GM23338 (cell line): ENCODE measurements around the gene DAND5. TPM values are rescaled to one million over a fixed set of nuclear protein-coding genes. Genes with fewer than 3 reads are reported as not detected.

ENCODE experiments used
- ATAC-seq: fragments of 200-7000 bp; cut with Tn5 transposase; 3 replicates; pipeline ENCODE4 v1.9.1; 2020
- DNase-seq: peaks from one replicate; pipeline ENCODE4 v3.0.0-alpha.2; 2015; ENCODE audit warnings: low spot score
- H2AFZ ChIP-seq: fragments of 200-600 bp; sonication (generic); 2 replicates; pipeline ENCODE4 v1.8.0; 2016; ENCODE audit warnings: antibody characterized with exemption, mild to moderate bottlenecking, moderate library complexity
- H3F3A ChIP-seq: fragments of 200-600 bp; sonication (generic); replicated peaks from 2 replicates; pipeline ENCODE4 v1.8.0; 2017; ENCODE audit warnings: antibody characterized with exemption, mixed run types, low read depth
- H3K27ac ChIP-seq: fragments of 200-600 bp; sonication (generic); 2 replicates; pipeline ENCODE4 v1.6.1; 2016; ENCODE audit warnings: low read depth
- H3K27me3 ChIP-seq: fragments of 200-600 bp; sonication (generic); 2 replicates; pipeline ENCODE4 v1.8.0; 2016; ENCODE audit warnings: mild to moderate bottlenecking, mixed run types, moderate library complexity; ENCODE audit not compliant: insufficient read depth
- H3K36me3 ChIP-seq: fragments of 200-600 bp; sonication (generic); 2 replicates; pipeline ENCODE4 v1.8.0; 2016; ENCODE audit warnings: mild to moderate bottlenecking; ENCODE audit not compliant: insufficient read depth
- H3K4me1 ChIP-seq: fragments of 200-600 bp; sonication (generic); 2 replicates; pipeline ENCODE4 v1.8.0; 2016; ENCODE audit warnings: mild to moderate bottlenecking, moderate library complexity; ENCODE audit not compliant: insufficient read depth
- H3K4me2 ChIP-seq: fragments of 200-600 bp; sonication (generic); 2 replicates; pipeline ENCODE4 v1.7.1; 2017; ENCODE audit warnings: mixed run types
- H3K4me3 ChIP-seq: fragments of 200-600 bp; sonication (generic); 2 replicates; pipeline ENCODE4 v1.6.1; 2016; ENCODE audit warnings: mixed run types
- H3K79me2 ChIP-seq: fragments of 200-600 bp; sonication (generic); replicated peaks from 2 replicates; pipeline ENCODE4 v1.8.0; 2017; ENCODE audit warnings: mild to moderate bottlenecking; ENCODE audit not compliant: insufficient read depth
- H3K9me2 ChIP-seq: fragments of 200-600 bp; sonication (generic); 2 replicates; pipeline ENCODE4 v1.8.0; 2017; ENCODE audit not compliant: insufficient read depth
- H4K20me1 ChIP-seq: fragments of 200-600 bp; sonication (generic); replicated peaks from 2 replicates; pipeline ENCODE4 v1.8.0; 2017; ENCODE audit warnings: mild to moderate bottlenecking; ENCODE audit not compliant: insufficient read depth
- H3K27ac Mint-ChIP-seq: 2 replicates; pipeline ENCODE4 v1.8.0; 2020; ENCODE audit warnings: inconsistent platforms, mild to moderate bottlenecking, moderate library complexity, mixed read lengths
- H3K27me3 Mint-ChIP-seq: 3 replicates; pipeline ENCODE4 v1.8.0; 2022; ENCODE audit warnings: low read depth, mild to moderate bottlenecking, moderate library complexity, mixed read lengths, inconsistent platforms; ENCODE audit not compliant: insufficient read depth, poor library complexity
- H3K36me3 Mint-ChIP-seq: 3 replicates; pipeline ENCODE4 v1.8.0; 2021; ENCODE audit warnings: low read depth, mild to moderate bottlenecking, inconsistent platforms, moderate library complexity, mixed read lengths
- H3K4me1 Mint-ChIP-seq: 3 replicates; pipeline ENCODE4 v1.8.0; 2020; ENCODE audit warnings: mild to moderate bottlenecking, inconsistent platforms, mixed read lengths
- H3K4me3 Mint-ChIP-seq: 3 replicates; pipeline ENCODE4 v1.8.0; 2021; ENCODE audit warnings: moderate library complexity, mild to moderate bottlenecking, inconsistent platforms, mixed read lengths
- H3K9me3 Mint-ChIP-seq: 3 replicates; pipeline ENCODE4 v1.8.0; 2020; ENCODE audit warnings: moderate library complexity, mild to moderate bottlenecking, inconsistent platforms, mixed read lengths
- CREB1 ChIP-seq: fragments of 250-450 bp; sonication (Bioruptor Pico); IDR thresholded peaks from 2 replicates; pipeline ENCODE4 v1.5.0; 2020; ENCODE audit warnings: low read depth, mild to moderate bottlenecking, moderate library complexity
- ETS1 ChIP-seq: IDR thresholded peaks from 2 replicates; pipeline ENCODE4 v1.6.1; 2016; ENCODE audit warnings: antibody characterized with exemption
- EZH2 ChIP-seq: fragments of 200-600 bp; sonication (generic); IDR thresholded peaks from one replicate; pipeline ENCODE4 v1.8.0; 2017; ENCODE audit warnings: antibody characterized with exemption, mild to moderate bottlenecking, low read depth; ENCODE audit not compliant: unreplicated experiment
- EZH2phosphoT487 ChIP-seq: fragments of 200-600 bp; sonication (generic); IDR thresholded peaks from one replicate; pipeline ENCODE4 v1.8.1; 2018; ENCODE audit warnings: antibody characterized with exemption; ENCODE audit not compliant: unreplicated experiment
- JUNB ChIP-seq: IDR thresholded peaks from one replicate; pipeline ENCODE4 v1.6.1; 2016; ENCODE audit warnings: antibody characterized with exemption; ENCODE audit not compliant: unreplicated experiment
- NANOG ChIP-seq: IDR thresholded peaks from 2 replicates; pipeline ENCODE4 v1.6.1; 2016; ENCODE audit warnings: antibody characterized with exemption, borderline replicate concordance
- POLR2AphosphoS5 ChIP-seq: IDR thresholded peaks from 2 replicates; pipeline ENCODE4 v1.6.1; 2016; ENCODE audit warnings: antibody characterized with exemption, low read depth
- STAT1 ChIP-seq: IDR thresholded peaks from one replicate; pipeline ENCODE4 v1.6.1; 2016; ENCODE audit warnings: antibody characterized with exemption; ENCODE audit not compliant: unreplicated experiment
- ZNF114 ChIP-seq: fragments of 250-450 bp; sonication (Bioruptor Pico); IDR thresholded peaks from 2 replicates; pipeline ENCODE4 v1.5.0; 2020; ENCODE audit warnings: mild to moderate bottlenecking, moderate library complexity
- ZNF331 ChIP-seq: fragments of 250-450 bp; sonication (Bioruptor Pico); IDR thresholded peaks from 2 replicates; pipeline ENCODE4 v1.5.0; 2020; ENCODE audit warnings: low read depth, mild to moderate bottlenecking, moderate library complexity
- polyA plus RNA-seq: library from polyadenylated mRNA; unstranded; fragments of >200 nt; fragmentation: Nextera tagmentation; extraction: Ambion mirVana; gene quantifications from 2 replicates; pipeline ENCODE4 v1.2.1, GENCODE V29; 2016
- total RNA-seq: library from RNA; depleted of rRNA; stranded (reverse); fragments of >200 nt; shearing (Covaris generic); gene quantifications from 2 replicates; pipeline ENCODE4 v1.2.3, GENCODE V29; 2014
- TF ChIP-seq, protein P1 (sequence below): fragments of 250-450 bp; sonication (Bioruptor Pico); IDR thresholded peaks from 2 replicates; pipeline ENCODE4 v1.5.0; 2020; ENCODE audit warnings: mild to moderate bottlenecking, moderate library complexity
- TF ChIP-seq, protein P2 (sequence below): IDR thresholded peaks from one replicate; pipeline ENCODE4 v1.6.1; 2018; ENCODE audit warnings: antibody characterized with exemption; ENCODE audit not compliant: unreplicated experiment
- TF ChIP-seq, protein P3 (sequence below), 2 experiments: fragments of 200-600 bp in 1 of 2; sonication (generic) in 1 of 2; conservative IDR thresholded peaks; 2 replicates each; pipeline versions ENCODE4 v1.5.1 to v1.6.1; 2016 to 2017; ENCODE audit warnings: antibody characterized with exemption in 2 of 2, low read depth in 2 of 2, mild to moderate bottlenecking in 2 of 2, moderate library complexity in 1 of 2

DAND5 gene
- total and polyA plus RNA-seq, 2 experiments from 2014 or later = 0.18 to 0.28 TPM

- H2AFZ ChIP-seq = no peak overlapping the region
- H3K4me2 ChIP-seq = no peak overlapping the region; the same call in 1 of the 2 replicates
- peaks cover 28% of the 10 kb centered on the region for H3K27me3 Mint-ChIP-seq
- peaks cover 17% of the 10 kb centered on the region for H3K4me1 Mint-ChIP-seq
- peaks cover 12% of the 10 kb centered on the region; the same call in 1 of the 2 replicates for H4K20me1 ChIP-seq
- no peaks in the 10 kb centered on the region for H3K9me2 ChIP-seq
- H3K9me3 Mint-ChIP-seq = no peaks in the 10 kb centered on the region; the same call in 1 of the 3 replicates
- TF ChIP-seq ETS1 (no peak), POLR2AphosphoS5 (no peak), EZH2 (no peak), EZH2phosphoT487 (no peak), JUNB (no peak), CREB1 (no peak), NANOG (no peak), STAT1 (no peak), ZNF331 (CRISPR knock-in tag) (no peak), ZNF114 (CRISPR knock-in tag) (no peak)
- TF ChIP-seq, protein P1, sequence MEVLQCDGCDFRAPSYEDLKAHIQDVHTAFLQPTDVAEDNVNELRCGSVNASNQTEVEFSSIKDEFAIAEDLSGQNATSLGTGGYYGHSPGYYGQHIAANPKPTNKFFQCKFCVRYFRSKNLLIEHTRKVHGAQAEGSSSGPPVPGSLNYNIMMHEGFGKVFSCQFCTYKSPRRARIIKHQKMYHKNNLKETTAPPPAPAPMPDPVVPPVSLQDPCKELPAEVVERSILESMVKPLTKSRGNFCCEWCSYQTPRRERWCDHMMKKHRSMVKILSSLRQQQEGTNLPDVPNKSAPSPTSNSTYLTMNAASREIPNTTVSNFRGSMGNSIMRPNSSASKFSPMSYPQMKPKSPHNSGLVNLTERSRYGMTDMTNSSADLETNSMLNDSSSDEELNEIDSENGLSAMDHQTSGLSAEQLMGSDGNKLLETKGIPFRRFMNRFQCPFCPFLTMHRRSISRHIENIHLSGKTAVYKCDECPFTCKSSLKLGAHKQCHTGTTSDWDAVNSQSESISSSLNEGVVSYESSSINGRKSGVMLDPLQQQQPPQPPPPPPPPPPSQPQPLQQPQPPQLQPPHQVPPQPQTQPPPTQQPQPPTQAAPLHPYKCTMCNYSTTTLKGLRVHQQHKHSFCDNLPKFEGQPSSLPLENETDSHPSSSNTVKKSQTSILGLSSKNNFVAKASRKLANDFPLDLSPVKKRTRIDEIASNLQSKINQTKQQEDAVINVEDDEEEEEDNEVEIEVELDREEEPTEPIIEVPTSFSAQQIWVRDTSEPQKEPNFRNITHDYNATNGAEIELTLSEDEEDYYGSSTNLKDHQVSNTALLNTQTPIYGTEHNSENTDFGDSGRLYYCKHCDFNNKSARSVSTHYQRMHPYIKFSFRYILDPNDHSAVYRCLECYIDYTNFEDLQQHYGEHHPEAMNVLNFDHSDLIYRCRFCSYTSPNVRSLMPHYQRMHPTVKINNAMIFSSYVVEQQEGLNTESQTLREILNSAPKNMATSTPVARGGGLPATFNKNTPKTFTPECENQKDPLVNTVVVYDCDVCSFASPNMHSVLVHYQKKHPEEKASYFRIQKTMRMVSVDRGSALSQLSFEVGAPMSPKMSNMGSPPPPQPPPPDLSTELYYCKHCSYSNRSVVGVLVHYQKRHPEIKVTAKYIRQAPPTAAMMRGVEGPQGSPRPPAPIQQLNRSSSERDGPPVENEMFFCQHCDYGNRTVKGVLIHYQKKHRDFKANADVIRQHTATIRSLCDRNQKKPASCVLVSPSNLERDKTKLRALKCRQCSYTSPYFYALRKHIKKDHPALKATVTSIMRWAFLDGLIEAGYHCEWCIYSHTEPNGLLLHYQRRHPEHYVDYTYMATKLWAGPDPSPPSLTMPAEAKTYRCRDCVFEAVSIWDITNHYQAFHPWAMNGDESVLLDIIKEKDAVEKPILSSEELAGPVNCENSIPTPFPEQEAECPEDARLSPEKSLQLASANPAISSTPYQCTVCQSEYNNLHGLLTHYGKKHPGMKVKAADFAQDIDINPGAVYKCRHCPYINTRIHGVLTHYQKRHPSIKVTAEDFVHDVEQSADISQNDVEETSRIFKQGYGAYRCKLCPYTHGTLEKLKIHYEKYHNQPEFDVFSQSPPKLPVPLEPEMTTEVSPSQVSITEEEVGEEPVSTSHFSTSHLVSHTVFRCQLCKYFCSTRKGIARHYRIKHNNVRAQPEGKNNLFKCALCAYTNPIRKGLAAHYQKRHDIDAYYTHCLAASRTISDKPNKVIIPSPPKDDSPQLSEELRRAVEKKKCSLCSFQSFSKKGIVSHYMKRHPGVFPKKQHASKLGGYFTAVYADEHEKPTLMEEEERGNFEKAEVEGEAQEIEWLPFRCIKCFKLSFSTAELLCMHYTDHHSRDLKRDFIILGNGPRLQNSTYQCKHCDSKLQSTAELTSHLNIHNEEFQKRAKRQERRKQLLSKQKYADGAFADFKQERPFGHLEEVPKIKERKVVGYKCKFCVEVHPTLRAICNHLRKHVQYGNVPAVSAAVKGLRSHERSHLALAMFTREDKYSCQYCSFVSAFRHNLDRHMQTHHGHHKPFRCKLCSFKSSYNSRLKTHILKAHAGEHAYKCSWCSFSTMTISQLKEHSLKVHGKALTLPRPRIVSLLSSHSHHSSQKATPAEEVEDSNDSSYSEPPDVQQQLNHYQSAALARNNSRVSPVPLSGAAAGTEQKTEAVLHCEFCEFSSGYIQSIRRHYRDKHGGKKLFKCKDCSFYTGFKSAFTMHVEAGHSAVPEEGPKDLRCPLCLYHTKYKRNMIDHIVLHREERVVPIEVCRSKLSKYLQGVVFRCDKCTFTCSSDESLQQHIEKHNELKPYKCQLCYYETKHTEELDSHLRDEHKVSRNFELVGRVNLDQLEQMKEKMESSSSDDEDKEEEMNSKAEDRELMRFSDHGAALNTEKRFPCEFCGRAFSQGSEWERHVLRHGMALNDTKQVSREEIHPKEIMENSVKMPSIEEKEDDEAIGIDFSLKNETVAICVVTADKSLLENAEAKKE (CRISPR knock-in tag) = no peak
- TF ChIP-seq, protein P2, sequence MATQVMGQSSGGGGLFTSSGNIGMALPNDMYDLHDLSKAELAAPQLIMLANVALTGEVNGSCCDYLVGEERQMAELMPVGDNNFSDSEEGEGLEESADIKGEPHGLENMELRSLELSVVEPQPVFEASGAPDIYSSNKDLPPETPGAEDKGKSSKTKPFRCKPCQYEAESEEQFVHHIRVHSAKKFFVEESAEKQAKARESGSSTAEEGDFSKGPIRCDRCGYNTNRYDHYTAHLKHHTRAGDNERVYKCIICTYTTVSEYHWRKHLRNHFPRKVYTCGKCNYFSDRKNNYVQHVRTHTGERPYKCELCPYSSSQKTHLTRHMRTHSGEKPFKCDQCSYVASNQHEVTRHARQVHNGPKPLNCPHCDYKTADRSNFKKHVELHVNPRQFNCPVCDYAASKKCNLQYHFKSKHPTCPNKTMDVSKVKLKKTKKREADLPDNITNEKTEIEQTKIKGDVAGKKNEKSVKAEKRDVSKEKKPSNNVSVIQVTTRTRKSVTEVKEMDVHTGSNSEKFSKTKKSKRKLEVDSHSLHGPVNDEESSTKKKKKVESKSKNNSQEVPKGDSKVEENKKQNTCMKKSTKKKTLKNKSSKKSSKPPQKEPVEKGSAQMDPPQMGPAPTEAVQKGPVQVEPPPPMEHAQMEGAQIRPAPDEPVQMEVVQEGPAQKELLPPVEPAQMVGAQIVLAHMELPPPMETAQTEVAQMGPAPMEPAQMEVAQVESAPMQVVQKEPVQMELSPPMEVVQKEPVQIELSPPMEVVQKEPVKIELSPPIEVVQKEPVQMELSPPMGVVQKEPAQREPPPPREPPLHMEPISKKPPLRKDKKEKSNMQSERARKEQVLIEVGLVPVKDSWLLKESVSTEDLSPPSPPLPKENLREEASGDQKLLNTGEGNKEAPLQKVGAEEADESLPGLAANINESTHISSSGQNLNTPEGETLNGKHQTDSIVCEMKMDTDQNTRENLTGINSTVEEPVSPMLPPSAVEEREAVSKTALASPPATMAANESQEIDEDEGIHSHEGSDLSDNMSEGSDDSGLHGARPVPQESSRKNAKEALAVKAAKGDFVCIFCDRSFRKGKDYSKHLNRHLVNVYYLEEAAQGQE = no peak
- TF ChIP-seq, protein P3, sequence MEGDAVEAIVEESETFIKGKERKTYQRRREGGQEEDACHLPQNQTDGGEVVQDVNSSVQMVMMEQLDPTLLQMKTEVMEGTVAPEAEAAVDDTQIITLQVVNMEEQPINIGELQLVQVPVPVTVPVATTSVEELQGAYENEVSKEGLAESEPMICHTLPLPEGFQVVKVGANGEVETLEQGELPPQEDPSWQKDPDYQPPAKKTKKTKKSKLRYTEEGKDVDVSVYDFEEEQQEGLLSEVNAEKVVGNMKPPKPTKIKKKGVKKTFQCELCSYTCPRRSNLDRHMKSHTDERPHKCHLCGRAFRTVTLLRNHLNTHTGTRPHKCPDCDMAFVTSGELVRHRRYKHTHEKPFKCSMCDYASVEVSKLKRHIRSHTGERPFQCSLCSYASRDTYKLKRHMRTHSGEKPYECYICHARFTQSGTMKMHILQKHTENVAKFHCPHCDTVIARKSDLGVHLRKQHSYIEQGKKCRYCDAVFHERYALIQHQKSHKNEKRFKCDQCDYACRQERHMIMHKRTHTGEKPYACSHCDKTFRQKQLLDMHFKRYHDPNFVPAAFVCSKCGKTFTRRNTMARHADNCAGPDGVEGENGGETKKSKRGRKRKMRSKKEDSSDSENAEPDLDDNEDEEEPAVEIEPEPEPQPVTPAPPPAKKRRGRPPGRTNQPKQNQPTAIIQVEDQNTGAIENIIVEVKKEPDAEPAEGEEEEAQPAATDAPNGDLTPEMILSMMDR (conservative IDR thresholded peaks at IDR 0.05; ENCODE audit: low read depth in 2 of 2) = no peak
- H3K36me3 ChIP-seq = peaks cover 32% of the 10 kb centered on the region
- H3K27ac ChIP-seq = no peak overlapping the region
- peak overlapping the region; percentile 95 for H3K4me3 Mint-ChIP-seq
- ATAC-seq (no peak), DNase-seq (no peak)
- peak overlapping the region; percentile 72; the same call in 1 of the 2 replicates for H3K27ac Mint-ChIP-seq
- peaks cover 88% of the 10 kb centered on the region for H3K36me3 Mint-ChIP-seq
- H3K4me1 ChIP-seq = peaks cover 18% of the 10 kb centered on the region
- H3K4me3 ChIP-seq = no peak overlapping the region
- H3K27me3 ChIP-seq = no peaks in the 10 kb centered on the region
- peaks cover 37% of the 10 kb centered on the region for H3F3A ChIP-seq
- peaks cover 18% of the 10 kb centered on the region for H3K79me2 ChIP-seq
Observed at GRCh38 chr19:12947702-12948611, 21.4 kb upstream of the DAND5 start.
